A549 (cell line): Measurements from ENCODE around the gene ZNF646. TPM values are rescaled to one million over a fixed set of nuclear protein-coding genes. Genes with fewer than 3 reads are reported as not detected.

Experiments
- ATAC-seq, 2 experiments: fragments of 200-7000 bp in 1 of 2; fragments of >200 bp in 1 of 2; cut with Nextera tagmentation in 1 of 2; cut with Tn5 transposase in 1 of 2; 3 replicates each; pipeline versions ENCODE4 v1.8.0 to v1.9.1; 2018 to 2020; ENCODE audit warnings: mild to moderate bottlenecking in 1 of 2, moderate library complexity in 1 of 2
- CTCF ChIA-PET: fragments of 300-600 bp; sonication (Branson Sonifier 250); formaldehyde crosslinking; extraction: SDS; loops from one replicate; lab custom pipeline; 2021; ENCODE audit warnings: antibody characterized with exemption, inconsistent platforms; lab: Yijun Ruan, JAX
- POLR2A ChIA-PET: fragments of 350-600 bp; formaldehyde crosslinking; extraction: SDS; loops from one replicate; lab custom pipeline; 2021; ENCODE audit warnings: antibody characterized with exemption, inconsistent platforms; lab: Yijun Ruan, JAX
- DNase-seq, 2 experiments: peaks; one replicate each; pipeline versions ENCODE4 v3.0.0 to v3.0.0-alpha.2; 2011 to 2016; ENCODE audit warnings: low read depth in 1 of 2, low spot score in 1 of 2
- FAIRE-seq: peaks from 2 replicates; lab custom pipeline; 2011; peaks lifted over from hg19 to GRCh38; lab: Jason Lieb, UNC
- H3K27ac ChIP-seq, 2 experiments: fragments of >200 bp; sonication (Bioruptor Twin); formaldehyde crosslinking; 3 replicates each; pipeline ENCODE4 v1.5.1; 2016 to 2017
- H3K4me1 ChIP-seq: fragments of >200 bp; sonication (Bioruptor Twin); formaldehyde crosslinking; 3 replicates; pipeline ENCODE4 v1.6.1; 2016
- H3K4me2 ChIP-seq: fragments of >200 bp; sonication (Bioruptor Twin); formaldehyde crosslinking; 3 replicates; pipeline ENCODE4 v1.6.1; 2016
- H3K4me3 ChIP-seq: fragments of >200 bp; sonication (Bioruptor Twin); formaldehyde crosslinking; 3 replicates; pipeline ENCODE4 v1.5.1; 2016
- H3K9me3 ChIP-seq: fragments of >200 bp; sonication (Bioruptor Twin); formaldehyde crosslinking; 3 replicates; pipeline ENCODE4 v1.6.1; 2016
- BCL3 ChIP-seq: fragments of >200 bp; sonication (Bioruptor Twin); formaldehyde crosslinking; IDR thresholded peaks from 3 replicates; pipeline ENCODE4 v1.6.1; 2016
- BHLHE40 ChIP-seq: IDR thresholded peaks from 2 replicates; pipeline ENCODE4 v1.6.1; 2012; ENCODE audit warnings: low read depth, low read length, inconsistent platforms
- CBX8 ChIP-seq: fragments of 200-600 bp; sonication (generic); IDR thresholded peaks from 2 replicates; pipeline ENCODE4 v1.6.1; 2016
- CEBPB ChIP-seq, 2 experiments: fragments of >200 bp in 1 of 2; sonication (Bioruptor Twin) in 1 of 2; formaldehyde crosslinking in 1 of 2; IDR thresholded peaks; 2 replicates each; pipeline ENCODE4 v1.6.1; 2012 to 2016
- E2F6 ChIP-seq: IDR thresholded peaks from 2 replicates; pipeline ENCODE4 v1.6.1; 2012; ENCODE audit warnings: low read depth, borderline replicate concordance
- EHMT2 ChIP-seq: fragments of 200-600 bp; sonication (generic); IDR thresholded peaks from 2 replicates; pipeline ENCODE4 v1.6.1; 2016; ENCODE audit warnings: antibody characterized with exemption, low read depth, mild to moderate bottlenecking, moderate library complexity
- EP300 ChIP-seq, 2 experiments: fragments of >200 bp; sonication (Bioruptor Twin); formaldehyde crosslinking; IDR thresholded peaks; 2 replicates in 1 of 2; 3 replicates in 1 of 2; pipeline ENCODE4 v1.6.1; 2016 to 2017
- ESRRA ChIP-seq: fragments of 150-350 bp; IDR thresholded peaks from 2 replicates; pipeline ENCODE4 v1.6.1; 2014; ENCODE audit warnings: mild to moderate bottlenecking, low read length, borderline replicate concordance
- FOSB ChIP-seq: fragments of 250-450 bp; sonication (Bioruptor Pico); IDR thresholded peaks from 2 replicates; pipeline ENCODE4 v1.5.0; 2020; ENCODE audit warnings: mild to moderate bottlenecking, moderate library complexity
- FOXS1 ChIP-seq: fragments of 250-450 bp; sonication (Bioruptor Pico); IDR thresholded peaks from 2 replicates; pipeline ENCODE4 v1.5.0; 2020; ENCODE audit warnings: mild to moderate bottlenecking, moderate library complexity
- GATA3 ChIP-seq: IDR thresholded peaks from 2 replicates; pipeline ENCODE4 v1.6.1; 2012; ENCODE audit warnings: borderline replicate concordance
- KDM1A ChIP-seq: fragments of 200-600 bp; sonication (generic); IDR thresholded peaks from 2 replicates; pipeline ENCODE4 v1.6.1; 2016; ENCODE audit warnings: low read depth, mild to moderate bottlenecking
- KDM5A ChIP-seq: fragments of 200-600 bp; sonication (generic); IDR thresholded peaks from 2 replicates; pipeline ENCODE4 v1.6.1; 2016; ENCODE audit warnings: antibody characterized with exemption, mild to moderate bottlenecking
- MAX ChIP-seq: IDR thresholded peaks from 2 replicates; pipeline ENCODE4 v1.6.1; 2012
- NFE2L2 ChIP-seq: fragments of 150-350 bp; conservative IDR thresholded peaks from 2 replicates; pipeline ENCODE4 v1.6.1; 2014; ENCODE audit warnings: low read length
- NR3C1 ChIP-seq: fragments of >200 bp; sonication (Bioruptor Twin); formaldehyde crosslinking; IDR thresholded peaks from 3 replicates; pipeline ENCODE4 v1.6.1; 2017
- POLR2A ChIP-seq: IDR thresholded peaks from 2 replicates; pipeline ENCODE4 v1.6.1; 2012; ENCODE audit warnings: mild to moderate bottlenecking, low read length
- POLR2AphosphoS2 ChIP-seq: conservative IDR thresholded peaks from 2 replicates; pipeline ENCODE4 v1.6.1; 2012; ENCODE audit warnings: low read length, improper control_type of control experiment, inconsistent platforms
- RAD21 ChIP-seq, 2 experiments: fragments of >200 bp in 1 of 2; sonication (Bioruptor Twin) in 1 of 2; formaldehyde crosslinking in 1 of 2; IDR thresholded peaks in 1 of 2; conservative IDR thresholded peaks in 1 of 2; 2 replicates in 1 of 2; 3 replicates in 1 of 2; pipeline ENCODE4 v1.6.1; 2012 to 2018; ENCODE audit warnings: inconsistent platforms in 1 of 2
- RCOR1 ChIP-seq: fragments of 150-350 bp; IDR thresholded peaks from 2 replicates; pipeline ENCODE4 v1.6.1; 2014; ENCODE audit warnings: antibody characterized with exemption, low read length, low read depth
- TP53 ChIP-seq: fragments of 250-450 bp; sonication (Bioruptor Pico); IDR thresholded peaks from 2 replicates; pipeline ENCODE4 v1.5.0; 2021; ENCODE audit warnings: mild to moderate bottlenecking, moderate library complexity
- ZC3H11A ChIP-seq: fragments of 450-650 bp; IDR thresholded peaks from 2 replicates; pipeline ENCODE4 v1.6.1; 2014; ENCODE audit warnings: antibody characterized with exemption, mild to moderate bottlenecking
- WGBS: methylation state at CpG from one replicate; pipeline ENCODE4 v1.1.6; 2017; ENCODE audit errors: missing lambda C conversion rate; 5-methylcytosine and 5-hydroxymethylcytosine counted together
- polyA plus RNA-seq, 4 experiments: library from polyadenylated mRNA; depleted of rRNA in 3 of 4; stranded (reverse); fragments of >200 nt; fragmentation: RNase III in 1 of 4; extraction: RNeasy Plus Mini Kit Qiagen cat#74134 plus additional on column Dnase treatment in 1 of 4; gene quantifications; 2 replicates in 3 of 4; 3 replicates in 1 of 4; pipeline ENCODE4 v1.2.3, GENCODE V29; 2011 to 2017
- TF ChIP-seq, protein P1 (sequence below): fragments of >200 bp; sonication (Bioruptor Twin); formaldehyde crosslinking; IDR thresholded peaks from 3 replicates; pipeline ENCODE4 v1.5.1; 2016
- TF ChIP-seq, protein P2 (sequence below): fragments of 150-350 bp; IDR thresholded peaks from 2 replicates; pipeline ENCODE4 v1.6.1; 2014; ENCODE audit warnings: low read depth, mild to moderate bottlenecking, low read length
- TF ChIP-seq, protein P3 (sequence below): fragments of 200-600 bp; sonication (generic); IDR thresholded peaks from 2 replicates; pipeline ENCODE4 v1.6.1; 2016; ENCODE audit warnings: antibody characterized with exemption, mild to moderate bottlenecking, moderate library complexity

The ZNF646 gene
- polyA plus RNA-seq, 2 of the 4 experiments (the other 2 are of a cell fraction) = 3.0 to 8.2 TPM

GRCh38 chr16:31080035-31080629 lies 5.9 kb downstream of the ZNF646 start:
- FAIRE-seq = no peak
- Histone ChIP-seq H3K27ac (no peak overlapping the region), H3K4me2 (no peak overlapping the region), H3K4me3 (no peak overlapping the region), H3K4me1 (peaks cover 7% of the 10 kb centered on the region; the same call in 2 of the 3 replicates), H3K9me3 (no peaks in the 10 kb centered on the region)
- POLR2A ChIA-PET = no interaction called here
- TF ChIP-seq, protein P1, sequence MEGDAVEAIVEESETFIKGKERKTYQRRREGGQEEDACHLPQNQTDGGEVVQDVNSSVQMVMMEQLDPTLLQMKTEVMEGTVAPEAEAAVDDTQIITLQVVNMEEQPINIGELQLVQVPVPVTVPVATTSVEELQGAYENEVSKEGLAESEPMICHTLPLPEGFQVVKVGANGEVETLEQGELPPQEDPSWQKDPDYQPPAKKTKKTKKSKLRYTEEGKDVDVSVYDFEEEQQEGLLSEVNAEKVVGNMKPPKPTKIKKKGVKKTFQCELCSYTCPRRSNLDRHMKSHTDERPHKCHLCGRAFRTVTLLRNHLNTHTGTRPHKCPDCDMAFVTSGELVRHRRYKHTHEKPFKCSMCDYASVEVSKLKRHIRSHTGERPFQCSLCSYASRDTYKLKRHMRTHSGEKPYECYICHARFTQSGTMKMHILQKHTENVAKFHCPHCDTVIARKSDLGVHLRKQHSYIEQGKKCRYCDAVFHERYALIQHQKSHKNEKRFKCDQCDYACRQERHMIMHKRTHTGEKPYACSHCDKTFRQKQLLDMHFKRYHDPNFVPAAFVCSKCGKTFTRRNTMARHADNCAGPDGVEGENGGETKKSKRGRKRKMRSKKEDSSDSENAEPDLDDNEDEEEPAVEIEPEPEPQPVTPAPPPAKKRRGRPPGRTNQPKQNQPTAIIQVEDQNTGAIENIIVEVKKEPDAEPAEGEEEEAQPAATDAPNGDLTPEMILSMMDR = no peak
- TF ChIP-seq, protein P2, sequence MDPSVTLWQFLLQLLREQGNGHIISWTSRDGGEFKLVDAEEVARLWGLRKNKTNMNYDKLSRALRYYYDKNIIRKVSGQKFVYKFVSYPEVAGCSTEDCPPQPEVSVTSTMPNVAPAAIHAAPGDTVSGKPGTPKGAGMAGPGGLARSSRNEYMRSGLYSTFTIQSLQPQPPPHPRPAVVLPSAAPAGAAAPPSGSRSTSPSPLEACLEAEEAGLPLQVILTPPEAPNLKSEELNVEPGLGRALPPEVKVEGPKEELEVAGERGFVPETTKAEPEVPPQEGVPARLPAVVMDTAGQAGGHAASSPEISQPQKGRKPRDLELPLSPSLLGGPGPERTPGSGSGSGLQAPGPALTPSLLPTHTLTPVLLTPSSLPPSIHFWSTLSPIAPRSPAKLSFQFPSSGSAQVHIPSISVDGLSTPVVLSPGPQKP = no peak
- TF ChIP-seq RAD21 (conservative IDR thresholded peaks at IDR 0.05 in 1 of 2, IDR thresholded peaks at IDR 0.05 in 1 of 2) (no peak), POLR2AphosphoS2 (no peak), E2F6 (no peak), EHMT2 (no peak), BCL3 (no peak), POLR2A (no peak), CEBPB (IDR thresholded peaks at IDR 0.05) (no peak)
- no peak for ATAC-seq
- CTCF ChIA-PET = interaction anchor here (1.6 kb wide), 2 partner anchors 30 to 62 kb away, joined by 4 to 5 read pairs; no protein-coding TSS in a partner anchor
- DNase-seq = no peak
- 95% methylated on average over 28 of the region's 40 CpGs for WGBS

GRCh38 chr16:31080756-31081419 lies 6.7 kb downstream of the ZNF646 start:
- WGBS = 94% methylated on average over 12 of the region's 13 CpGs
- ChIA-PET CTCF (interaction anchor here (1.6 kb wide), 2 partner anchors 31 to 61 kb away, joined by 4 to 5 read pairs; no protein-coding TSS in a partner anchor), POLR2A (interaction anchor here (1.0 kb wide), 1 partner anchor 61 kb away, joined by 3 read pairs; no protein-coding TSS in a partner anchor)
- Histone ChIP-seq H3K4me2 (no peak overlapping the region), H3K27ac (no peak overlapping the region), H3K4me3 (no peak overlapping the region), H3K4me1 (no peaks in the 10 kb centered on the region; the same call in 2 of the 3 replicates), H3K9me3 (no peaks in the 10 kb centered on the region)
- FAIRE-seq (no peak), ATAC-seq (no peak), DNase-seq (no peak)
- TF ChIP-seq CBX8 (no peak), RCOR1 (no peak), CEBPB (IDR thresholded peaks at IDR 0.05) (no peak), NR3C1 (no peak), FOXS1 (CRISPR knock-in tag) (no peak), GATA3 (no peak), MAX (no peak), ZC3H11A (no peak), BHLHE40 (no peak), KDM5A (no peak), NFE2L2 (no peak), ESRRA (no peak), KDM1A (no peak), EP300 (IDR thresholded peaks at IDR 0.05) (no peak), TP53 (CRISPR knock-in tag) (no peak), FOSB (CRISPR knock-in tag) (no peak)
- TF ChIP-seq, protein P3, sequence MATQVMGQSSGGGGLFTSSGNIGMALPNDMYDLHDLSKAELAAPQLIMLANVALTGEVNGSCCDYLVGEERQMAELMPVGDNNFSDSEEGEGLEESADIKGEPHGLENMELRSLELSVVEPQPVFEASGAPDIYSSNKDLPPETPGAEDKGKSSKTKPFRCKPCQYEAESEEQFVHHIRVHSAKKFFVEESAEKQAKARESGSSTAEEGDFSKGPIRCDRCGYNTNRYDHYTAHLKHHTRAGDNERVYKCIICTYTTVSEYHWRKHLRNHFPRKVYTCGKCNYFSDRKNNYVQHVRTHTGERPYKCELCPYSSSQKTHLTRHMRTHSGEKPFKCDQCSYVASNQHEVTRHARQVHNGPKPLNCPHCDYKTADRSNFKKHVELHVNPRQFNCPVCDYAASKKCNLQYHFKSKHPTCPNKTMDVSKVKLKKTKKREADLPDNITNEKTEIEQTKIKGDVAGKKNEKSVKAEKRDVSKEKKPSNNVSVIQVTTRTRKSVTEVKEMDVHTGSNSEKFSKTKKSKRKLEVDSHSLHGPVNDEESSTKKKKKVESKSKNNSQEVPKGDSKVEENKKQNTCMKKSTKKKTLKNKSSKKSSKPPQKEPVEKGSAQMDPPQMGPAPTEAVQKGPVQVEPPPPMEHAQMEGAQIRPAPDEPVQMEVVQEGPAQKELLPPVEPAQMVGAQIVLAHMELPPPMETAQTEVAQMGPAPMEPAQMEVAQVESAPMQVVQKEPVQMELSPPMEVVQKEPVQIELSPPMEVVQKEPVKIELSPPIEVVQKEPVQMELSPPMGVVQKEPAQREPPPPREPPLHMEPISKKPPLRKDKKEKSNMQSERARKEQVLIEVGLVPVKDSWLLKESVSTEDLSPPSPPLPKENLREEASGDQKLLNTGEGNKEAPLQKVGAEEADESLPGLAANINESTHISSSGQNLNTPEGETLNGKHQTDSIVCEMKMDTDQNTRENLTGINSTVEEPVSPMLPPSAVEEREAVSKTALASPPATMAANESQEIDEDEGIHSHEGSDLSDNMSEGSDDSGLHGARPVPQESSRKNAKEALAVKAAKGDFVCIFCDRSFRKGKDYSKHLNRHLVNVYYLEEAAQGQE = no peak
